ENCODE measurements around the gene A1CF.
"Not testable (repeated sequence)": the region's sequence is repeated elsewhere in the genome, so short reads cannot be mapped to it uniquely, and the experiment has no call there.

Gene A1CF, protein sequence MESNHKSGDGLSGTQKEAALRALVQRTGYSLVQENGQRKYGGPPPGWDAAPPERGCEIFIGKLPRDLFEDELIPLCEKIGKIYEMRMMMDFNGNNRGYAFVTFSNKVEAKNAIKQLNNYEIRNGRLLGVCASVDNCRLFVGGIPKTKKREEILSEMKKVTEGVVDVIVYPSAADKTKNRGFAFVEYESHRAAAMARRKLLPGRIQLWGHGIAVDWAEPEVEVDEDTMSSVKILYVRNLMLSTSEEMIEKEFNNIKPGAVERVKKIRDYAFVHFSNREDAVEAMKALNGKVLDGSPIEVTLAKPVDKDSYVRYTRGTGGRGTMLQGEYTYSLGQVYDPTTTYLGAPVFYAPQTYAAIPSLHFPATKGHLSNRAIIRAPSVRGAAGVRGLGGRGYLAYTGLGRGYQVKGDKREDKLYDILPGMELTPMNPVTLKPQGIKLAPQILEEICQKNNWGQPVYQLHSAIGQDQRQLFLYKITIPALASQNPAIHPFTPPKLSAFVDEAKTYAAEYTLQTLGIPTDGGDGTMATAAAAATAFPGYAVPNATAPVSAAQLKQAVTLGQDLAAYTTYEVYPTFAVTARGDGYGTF

DNA sequence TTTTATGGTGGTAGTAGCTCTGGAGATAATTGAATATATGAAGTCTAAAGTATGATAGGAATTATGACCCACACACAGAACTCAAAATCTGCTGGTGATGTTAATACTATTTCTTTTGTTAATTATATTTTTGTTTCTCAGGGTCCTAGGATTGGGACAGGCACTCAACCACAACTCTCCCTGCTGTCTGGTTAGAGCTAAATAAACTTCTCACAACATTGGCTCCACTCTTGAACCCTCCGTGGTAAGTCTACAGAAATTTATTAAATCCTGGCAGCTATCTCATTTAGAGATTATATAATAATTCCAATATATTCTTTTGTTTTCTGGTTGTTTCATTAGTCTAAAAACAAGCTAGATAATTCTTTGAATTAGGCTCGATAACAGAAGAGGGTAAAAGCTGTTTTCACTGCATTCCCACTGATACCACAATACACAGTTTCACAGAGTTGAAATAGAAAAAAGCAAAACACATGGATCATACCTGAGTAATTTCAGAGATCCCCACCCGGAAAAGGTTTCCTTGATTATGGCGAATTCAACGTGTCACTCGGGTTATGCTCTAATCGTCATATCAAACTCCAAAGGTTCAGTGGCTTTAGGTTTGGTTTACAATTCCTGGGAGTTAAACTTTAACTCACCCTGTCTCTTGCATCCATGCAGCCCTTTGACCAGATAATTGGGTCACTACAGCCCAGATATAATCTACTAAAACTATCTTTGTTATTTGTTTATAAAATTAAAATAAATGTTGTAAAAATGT is at the start of gene A1CF:
A1CF (minus strand) TSS at position 531 of the 763 bp plus-strand sequence. CDS start 25,687 bp downstream, outside the sequence.
- DNase-seq: no peak

DNA sequence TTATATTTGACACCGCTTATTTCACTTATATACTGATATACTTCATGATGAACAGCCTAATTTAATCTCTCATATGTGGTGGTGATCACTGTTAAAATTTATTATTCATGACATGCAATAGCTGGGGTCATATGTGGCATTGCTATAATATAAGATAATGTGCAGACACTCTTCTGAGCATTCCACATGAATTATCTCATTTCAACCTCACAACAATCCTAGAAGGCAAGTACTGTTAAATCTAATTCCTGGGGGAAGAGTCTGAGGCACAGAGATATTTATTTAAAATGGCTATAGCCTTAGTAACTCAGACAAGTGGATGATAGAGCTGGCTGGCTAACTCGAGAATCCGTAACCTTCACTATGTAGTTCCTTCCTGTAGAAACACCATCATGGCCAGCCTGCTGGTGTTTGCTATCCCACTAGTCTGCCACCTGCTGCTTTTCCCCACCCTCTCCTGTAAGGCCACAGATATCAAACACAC is 46.6 kb upstream of the A1CF start:
- no peak for DNase-seq

DNA sequence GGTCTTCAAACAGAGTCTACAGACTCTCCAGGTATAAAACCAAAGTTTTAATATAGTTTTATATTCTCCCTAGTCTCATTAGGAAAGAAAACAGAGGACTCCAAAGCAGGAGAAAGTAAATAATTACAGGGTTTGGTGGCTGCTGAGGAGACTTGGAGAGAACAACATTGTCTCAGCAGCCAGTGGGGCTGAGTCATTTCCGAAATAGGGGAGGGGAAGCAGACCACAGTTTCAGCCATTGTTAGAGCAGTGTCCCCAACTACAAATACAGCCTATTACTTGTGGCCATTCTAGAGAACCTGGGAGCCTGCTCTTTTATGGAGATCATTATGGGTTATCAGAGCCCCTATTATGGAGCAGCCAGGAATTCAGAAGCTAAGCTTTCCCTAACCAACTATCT is 44.2 kb upstream of the A1CF start:
- no peak for DNase-seq

DNA sequence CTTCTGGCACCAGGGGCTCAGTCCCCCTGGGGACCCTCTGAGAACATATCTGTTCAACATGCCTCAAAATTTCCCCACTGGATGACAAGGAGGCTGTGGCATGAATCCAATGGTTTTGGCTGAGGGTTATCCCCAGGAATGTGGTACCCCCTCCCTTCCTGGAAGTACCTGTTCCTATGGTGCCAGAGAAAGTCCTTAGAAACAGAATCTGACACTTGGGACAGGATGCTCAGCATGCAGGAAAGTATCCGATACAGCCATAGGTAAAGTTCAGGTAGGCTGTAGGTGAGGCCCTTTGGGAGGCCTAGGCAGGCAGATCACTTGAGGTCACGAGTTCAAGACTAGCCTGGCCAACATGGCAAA is 42.7 kb upstream of the A1CF start:
- DNase-seq: no peak

DNA sequence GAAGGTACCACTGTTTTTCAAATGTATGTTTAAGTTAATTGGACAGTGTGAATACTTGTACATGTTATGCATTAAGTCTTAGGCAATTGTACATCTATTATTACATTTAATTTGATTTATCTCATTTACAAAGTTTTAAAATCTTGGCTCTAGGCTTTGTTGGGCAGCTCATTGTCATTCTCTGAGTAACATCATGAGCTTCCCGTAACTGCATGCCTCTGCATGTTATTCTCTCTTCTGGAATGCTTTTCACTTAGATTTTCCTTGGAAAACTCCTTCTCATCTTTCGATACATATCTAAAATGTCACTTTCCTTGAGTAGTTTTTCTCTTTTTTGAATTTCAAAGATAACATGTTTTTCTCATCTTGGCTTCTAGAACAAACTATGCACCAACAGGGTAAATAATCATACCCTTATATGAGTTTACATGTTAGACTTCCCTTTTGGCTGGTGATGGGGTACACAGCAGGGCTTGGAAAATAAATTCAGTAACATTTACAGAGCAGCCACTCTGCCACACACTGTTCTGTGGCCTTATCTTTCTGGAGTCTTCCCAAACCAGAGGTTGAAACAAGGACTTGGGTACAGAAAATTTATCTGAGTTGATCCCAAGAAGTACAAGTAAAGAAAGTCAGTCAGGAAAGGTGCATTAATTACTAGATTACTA is 42.2 kb upstream of the A1CF start:
- no peak for DNase-seq

DNA sequence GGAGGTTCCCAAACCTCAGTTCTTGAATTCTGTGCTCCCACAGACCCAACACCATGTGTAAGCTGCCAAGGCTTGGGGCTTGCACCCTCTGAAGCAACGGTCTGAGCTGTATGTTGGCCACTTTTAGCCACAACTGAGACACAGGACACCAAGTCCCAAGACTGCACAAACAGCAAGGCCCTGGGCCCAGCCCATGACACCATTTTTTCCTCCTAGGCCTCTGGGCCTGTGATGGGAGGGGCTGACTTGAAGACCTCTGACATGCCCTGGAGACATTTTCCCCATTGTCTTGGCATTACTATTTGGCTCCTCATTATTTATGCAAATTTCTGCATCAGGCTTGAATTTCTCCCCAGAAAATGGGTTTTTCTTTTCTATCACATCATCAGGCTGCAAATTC is 38.0 kb upstream of the A1CF start:
- DNase-seq: not testable (repeated sequence)

DNA sequence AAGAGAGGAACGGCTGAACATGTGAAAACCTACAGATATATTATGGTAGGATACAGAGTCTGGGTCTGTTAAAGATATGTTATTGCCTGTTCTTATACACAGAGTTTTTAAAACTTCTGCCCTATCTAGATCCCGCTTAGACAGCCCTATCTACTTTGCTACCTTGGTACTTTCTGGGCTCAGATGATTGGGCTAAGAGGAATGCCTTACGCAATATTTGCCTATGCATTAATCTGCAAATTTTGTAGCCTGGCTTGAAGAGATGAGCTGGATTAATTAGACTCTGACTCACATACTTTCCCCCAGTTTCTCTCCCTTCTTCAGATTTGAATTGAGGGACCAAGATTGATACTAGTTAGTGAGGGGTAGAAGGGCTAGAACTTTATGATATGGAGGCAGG is 33.6 kb upstream of the A1CF start:
- no peak for DNase-seq

DNA sequence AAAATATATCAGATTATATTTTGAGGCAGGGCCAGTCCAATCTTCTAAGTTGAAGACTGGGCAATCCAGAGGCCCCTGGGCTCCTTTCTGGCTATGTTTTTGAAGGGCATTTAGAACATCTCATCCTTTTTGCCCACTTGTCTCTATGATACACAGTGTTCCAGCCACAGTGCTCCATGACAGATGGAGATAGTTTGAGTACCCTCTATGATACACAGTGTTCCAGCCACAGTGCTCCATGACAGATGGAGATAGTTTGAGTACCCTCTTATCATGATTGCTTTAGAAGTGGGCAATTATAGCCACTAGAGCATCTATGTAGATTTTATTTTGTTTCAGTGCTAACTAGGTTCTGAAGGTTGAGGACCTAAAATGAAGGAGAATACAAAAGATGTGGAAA is 33.1 kb upstream of the A1CF start:
- DNase-seq: no peak

DNA sequence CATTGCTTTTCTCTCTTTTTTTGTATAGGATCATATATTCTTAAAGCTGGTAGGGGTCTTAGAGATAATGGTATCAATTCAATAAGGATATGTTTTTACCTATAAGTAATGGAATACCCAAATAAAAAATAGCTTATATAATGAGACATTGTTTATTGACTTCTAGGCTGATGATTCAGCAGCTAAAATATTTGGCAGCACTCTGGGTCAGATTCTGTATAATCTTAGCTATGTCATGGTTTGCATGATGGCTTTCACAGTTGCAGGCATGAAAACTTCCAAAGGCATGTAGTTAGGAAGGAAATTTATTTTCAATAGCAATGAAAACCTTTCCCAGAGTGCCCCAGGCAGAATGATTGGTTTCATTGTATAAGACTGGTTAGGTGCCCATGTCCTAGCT is 32.1 kb upstream of the A1CF start:
- DNase-seq: no peak

DNA sequence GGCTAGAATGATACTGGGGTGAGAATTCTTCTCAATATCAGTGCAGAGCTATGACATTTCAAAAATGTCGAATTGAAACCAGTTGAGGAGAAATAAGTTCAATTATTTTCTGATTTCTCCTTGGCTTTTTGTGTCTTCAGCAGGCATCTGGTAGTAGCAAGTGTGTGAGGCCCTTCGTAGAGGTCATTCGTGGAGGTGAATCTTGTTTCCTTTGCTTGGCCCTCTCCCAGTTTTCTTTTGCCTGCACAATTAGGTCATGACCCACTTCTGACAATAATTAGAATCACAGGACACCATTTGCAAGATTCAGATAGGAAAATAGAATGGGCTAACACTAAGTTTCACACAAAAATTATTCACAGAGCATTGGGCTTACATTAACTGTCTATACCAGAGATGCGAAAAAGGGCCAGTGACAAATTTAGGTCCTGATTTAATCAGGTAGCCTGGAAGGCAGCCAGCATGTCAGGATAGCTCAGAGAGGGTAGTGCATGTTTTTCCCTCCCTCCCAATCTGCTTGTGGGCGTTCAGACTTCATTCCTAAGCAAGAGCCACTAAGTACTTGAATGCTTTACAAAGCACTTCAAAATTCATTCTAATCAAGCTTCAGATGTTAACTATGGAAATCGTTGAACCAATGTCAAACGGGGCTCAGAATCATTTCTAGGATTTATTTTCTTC is 24.0 kb upstream of the A1CF start:
- no peak for DNase-seq

DNA sequence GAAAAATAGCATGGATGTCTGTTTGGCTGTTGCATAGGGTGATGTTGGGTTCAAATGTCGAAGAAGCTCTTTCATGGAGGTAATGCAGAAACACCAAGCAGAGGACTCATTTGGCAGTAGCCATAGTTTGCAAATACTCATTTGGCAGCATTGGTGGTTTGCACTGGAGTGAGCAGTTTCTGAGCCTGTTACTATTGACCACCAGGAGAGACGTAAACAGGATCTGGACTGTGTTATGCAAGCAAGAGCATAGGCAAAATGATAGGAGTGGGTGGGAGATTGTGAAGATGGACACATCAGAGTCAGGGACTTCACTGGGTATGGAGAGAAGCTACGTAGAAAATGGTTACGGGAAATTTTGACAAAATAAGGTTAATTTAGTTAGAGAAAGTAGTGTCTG is 22.9 kb upstream of the A1CF start:
- no peak for DNase-seq

DNA sequence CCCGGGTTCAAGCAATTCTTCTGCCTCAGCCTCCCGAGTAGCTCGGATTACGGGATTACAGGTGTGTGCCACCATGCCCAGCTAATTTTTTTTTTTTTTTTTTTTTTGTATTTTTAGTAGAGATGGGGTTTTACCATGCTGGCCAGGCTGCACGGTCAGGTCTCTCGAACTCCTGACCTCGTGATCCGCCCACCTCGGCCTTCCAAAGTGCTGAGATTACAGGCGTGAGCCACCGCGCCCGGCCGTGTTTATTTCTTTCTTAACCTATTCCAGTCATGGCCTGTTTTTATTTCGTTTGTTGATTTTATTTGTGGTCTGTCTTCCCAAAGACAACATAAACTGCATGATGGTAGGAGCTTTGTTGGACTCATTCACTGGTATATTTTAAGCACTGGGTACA is 20.4 kb upstream of the A1CF start:
- DNase-seq: not testable (repeated sequence)

DNA sequence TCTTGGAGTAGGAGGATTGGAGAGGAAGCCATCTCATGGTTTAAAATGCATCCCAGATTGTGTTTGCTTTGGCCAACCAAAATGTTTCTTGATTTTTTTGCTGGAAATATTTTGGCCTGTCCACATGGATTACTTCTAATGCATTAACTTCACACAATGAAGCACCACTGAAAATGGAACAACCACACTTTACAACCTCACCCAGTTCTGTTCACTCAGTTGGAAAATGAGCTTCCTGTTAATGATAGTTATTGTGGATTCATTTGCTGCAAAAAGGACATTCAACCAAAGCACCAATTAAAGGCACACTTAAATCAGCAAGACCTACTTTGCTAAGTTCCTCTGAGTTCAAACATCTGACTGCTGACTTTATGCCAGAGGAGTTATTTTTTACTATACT is 11.3 kb upstream of the A1CF start:
- no peak for DNase-seq

DNA sequence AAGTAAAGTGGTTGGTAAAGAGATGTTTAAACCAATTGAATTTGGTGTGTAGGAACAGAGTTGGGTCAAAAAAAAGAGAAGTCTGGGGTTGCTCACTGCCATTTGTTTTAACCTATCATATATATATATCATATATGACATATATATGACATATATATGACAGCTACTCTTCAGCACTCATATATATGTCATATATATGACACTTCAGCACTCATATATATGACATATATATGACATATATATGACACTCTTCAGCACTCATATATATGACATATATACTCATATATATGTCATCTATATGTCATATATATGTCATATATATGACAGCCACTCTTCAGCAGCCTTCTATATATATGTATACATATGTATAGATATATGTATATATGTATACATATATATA is 8.9 kb upstream of the A1CF start:
- no peak for DNase-seq

DNA sequence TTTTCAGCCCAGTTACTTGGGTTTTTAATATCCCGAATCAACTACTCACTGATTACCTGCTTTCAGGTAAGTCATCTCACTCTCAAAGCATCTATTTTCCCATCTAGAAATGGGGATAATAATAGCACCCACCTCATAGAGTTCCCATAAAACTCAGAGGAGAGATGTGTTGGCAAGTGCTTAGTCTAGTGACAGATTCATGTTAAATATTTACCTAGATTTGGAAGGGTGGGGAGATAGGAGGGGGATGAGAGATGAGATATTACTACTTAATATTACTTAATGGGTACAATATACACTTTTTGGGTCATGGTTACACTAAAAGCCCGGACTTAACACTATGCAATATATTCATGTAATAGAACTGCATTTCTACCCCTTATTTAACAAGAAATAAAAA is 7.0 kb upstream of the A1CF start:
- no peak for DNase-seq

DNA sequence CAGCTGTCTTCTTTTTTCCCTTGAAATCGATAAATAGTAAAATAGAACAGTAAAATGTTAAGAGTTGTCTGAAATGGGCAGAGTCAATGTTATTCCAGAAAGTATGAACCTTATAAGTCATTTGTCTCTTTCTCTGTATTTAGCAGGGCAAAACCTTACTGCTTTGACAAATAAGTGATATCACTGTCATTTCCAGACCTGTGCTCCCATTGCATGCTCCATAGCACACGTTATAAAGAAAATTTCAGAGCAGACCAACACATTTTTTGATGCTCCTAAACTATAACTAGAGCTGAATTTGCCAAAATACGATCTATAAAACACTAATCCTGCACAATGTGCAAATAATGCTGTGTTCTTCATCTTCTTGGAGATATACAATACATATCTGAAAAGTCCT is 1.1 kb downstream of the A1CF start:
- DNase-seq: no peak

DNA sequence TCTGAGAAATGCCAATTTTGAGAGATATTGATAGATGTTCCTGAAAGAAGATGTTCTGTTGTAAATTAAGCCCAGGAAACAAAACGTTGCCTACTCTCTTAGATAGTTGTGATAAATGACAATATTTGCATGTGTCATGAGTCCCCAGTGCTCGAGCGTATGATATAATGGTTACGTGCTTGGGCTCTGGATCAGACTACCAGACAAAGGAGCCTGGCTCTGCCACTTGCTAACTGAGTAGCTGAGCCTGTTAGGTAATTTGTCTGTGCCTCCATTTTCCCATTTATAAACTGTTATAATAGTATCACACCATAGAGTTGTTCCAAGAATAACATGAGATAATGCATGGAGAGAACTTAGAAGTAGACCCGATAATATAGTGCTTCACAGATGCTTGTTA is 1.8 kb downstream of the A1CF start:
- DNase-seq: no peak

DNA sequence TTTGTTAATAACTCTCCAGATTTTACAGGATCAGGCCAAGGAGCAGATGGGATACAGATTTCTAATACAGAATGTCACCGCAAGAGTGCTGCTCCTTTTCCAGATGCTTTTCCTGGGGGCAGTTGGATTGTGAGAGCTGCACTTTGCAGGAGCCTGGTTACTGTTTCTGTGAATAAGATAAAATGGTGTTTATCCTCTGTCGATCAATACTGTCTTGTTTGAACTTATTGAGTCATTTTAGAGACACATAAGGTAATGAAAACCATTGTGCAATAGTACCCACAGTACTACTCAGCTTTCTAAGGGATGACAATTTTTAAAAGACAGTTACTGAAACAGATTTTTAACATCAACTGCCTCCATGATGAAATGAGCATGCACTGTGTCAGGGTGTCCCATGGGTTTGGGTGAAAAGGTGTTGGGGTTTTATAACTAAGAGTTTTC is 2.9 kb downstream of the A1CF start:
- DNase-seq: no peak

DNA sequence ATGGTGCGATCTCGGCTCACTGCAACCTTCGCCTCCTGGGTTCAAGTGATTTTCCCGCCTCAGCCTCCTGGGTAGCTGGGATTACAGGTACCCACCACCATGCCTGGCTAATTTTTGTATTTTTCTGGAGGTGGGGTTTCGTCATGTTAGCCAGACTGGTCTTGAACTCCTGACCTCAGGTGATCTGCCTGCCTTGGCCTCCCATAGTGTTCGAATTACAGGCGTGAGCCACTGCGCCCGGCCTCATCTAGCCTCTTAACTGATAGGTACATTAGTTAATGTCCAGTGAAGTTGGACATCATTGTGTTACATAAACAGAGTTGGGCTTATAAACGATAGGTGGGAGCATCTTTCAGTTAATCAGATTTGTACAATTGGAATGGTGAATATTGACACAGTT is 4.4 kb downstream of the A1CF start:
- DNase-seq: not testable (repeated sequence)

DNA sequence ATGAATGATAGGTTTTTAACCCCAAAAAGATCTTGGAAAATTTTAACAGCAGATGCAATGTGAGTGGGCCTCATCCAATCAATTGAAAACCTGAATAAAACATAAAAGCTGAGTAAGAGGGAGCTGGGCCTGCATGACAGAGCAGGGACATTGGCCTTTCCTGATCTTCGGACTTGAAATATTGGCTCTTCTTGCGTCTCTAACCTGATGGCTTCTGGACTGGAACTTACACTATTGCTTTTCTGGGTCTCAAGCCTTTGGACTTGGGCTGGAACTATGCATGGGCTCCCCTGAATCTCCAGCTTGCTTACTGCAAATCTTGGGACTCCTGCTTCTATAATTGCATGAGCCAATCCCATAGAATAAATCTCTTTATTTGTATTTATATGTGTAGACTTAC is 9.0 kb downstream of the A1CF start:
- no peak for DNase-seq

DNA sequence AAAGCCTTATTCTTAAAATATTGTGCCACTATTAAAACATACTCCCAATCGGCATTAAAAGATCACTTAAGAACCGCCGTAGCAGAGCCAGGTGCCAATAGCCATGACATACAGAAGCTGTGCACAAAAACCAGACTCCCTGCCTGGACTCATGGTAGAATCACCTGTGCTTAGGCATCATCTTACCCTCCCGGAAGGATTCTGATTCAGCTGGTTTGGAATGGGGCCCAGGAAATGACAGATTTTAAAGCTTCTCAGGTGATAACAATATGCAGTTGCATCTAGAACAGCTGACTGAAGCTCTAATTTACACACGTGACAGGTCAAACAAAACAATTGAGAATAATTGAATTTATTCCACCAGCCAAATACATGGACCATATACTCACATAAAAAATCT is 10.7 kb downstream of the A1CF start:
- no peak for DNase-seq

DNA sequence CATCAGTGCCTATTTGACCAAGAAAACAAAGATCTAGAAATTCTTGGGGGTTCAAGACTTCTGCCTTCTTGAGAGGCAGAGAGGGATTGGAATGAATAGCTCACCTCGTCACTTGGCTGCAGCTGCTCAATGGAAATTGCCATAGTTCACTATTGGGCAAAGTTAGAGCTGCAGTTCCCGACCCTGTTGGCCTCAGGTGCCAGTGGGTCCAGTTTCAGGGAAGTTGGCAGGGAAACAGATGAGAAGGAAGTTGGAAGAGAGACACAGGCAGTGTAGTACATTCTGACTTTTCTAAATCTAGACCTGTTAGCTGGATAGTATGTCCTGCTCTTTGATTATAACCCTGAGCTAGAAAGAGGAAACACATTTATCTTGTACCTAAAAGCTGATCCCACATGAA is 19.1 kb downstream of the A1CF start:
- no peak for DNase-seq

DNA sequence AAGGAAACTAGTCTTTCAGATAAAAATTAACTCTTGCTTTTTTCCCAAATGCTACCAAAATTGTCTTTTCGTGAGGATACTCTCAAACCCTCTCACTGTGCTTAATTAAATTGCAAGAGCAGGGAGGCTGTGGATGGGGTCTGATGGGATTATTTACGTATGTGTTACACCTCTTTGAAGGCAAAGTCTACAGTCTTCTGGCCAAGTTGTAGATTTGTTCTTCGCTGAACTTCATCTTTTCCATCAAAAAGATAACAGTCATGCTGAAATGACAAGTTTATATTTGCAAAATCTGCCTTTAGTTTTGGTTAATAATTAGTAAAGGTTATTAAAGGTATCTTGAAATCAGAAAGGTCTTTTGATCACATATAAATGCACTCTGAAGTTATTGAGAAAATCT is 22.7 kb downstream of the A1CF start:
- no peak for DNase-seq
